Middle frontal gyrus (tissue), 1 donor: ENCODE measurements around the gene TPP1.

Experiments
- DNase-seq: peaks from one replicate; pipeline ENCODE4 v3.0.0-alpha.2; 2015; ENCODE audit warnings: low spot score; ENCODE audit errors: extremely low spot score

The TPP1 gene

DNA sequence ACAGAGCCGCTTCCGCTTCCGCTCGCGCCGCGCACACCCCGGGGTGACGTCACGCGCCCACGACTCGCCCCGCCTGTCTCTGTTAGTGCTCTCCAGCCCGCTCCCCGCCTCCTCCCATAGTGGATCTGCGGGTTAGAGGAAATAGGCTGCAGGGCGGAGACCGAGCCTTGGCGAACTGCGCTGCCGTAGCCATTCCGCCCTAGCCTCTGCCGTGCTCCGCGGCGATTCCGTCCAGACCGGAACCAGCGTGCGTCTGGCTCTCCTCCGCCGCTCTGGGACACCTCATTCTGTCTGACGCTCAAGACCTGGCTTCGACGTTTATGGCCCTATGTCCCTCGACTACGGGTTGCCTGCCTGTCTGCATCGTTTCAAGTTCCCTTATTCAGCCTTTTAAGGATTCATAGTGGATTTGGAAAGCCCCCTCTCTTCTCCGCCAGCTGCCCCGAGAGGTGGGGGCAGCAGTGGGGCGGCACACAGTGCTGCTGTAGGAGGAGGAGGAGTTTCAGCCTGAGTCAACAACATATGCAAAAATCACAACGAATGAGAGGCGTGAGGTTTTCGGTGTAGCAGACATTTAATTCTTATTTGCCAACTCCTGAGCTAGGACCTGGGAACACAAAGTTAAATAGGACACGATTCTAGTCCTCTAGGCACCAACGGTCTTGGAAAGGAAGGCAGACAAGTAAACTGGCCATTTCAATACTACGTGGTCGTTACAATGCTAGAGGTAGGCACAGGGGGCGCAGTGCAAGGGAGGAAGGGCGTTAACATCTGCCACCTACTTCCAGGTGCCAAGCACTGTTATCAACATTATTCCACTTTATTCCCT lies 6.8 kb downstream of the TPP1 start, which contains the start of gene TAF10:
Gene TAF10, minus strand, starts transcription at position 4 of the 829 bp plus-strand sequence. CDS start 27 bp downstream, outside the sequence.
- DNase-seq, result peak; percentile 86

DNA sequence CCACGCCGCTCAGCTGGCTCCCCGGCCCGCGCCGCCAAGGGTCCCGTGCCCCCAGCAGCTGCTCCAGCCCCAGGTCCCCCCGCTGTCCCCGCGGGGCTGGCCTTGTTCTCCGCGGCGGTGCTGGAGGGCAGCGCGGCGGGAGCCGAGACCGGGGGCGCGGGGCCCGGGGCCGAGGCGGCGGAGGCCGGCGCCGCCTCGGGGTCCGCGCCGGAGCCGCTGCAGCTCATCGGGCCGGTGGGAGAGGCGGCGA lies 7.3 kb downstream of the TPP1 start:
- DNase-seq, result no peak

DNA sequence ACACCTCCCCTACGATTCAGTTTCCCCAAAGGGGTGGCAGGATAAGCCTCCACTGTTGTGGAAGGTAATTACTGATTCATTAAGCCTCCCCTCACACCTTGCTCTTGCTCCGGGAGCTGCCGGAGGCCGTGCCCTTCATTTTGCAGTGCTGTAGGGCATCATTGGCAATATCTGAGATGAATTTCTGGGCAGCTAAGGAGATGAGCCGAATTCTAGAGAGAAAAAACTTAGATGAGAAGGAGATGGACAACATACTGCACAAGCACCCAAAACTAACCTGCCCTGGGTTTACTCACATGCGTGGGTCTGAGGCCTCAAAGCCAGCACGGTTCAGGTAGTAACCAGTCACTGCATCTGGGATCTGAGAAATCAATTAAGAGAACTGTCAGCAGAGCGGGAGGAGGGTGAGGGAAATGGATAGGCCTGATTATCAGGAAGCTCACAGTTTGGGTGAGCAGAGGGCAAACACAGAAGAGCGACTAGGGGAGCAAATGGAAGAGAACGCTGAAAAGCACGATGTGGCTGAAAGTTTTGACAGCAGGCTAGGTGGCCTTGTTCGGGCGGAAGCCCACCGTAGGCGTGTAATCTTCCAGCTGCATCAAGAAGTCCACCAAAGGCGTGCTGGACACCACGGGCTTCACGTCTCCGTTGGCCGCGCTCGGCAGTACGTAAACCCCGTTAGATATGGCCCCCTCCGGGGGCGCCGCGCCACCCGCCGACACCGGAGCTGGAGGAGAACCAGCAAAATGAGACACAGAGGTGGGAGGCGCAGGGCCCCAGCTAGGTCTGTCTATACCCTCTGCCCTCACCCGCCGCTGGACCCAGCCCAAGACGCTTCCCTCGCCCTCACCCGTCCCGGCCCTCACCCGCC lies 7.9 kb downstream of the TPP1 start:
- DNase-seq, result no peak

DNA sequence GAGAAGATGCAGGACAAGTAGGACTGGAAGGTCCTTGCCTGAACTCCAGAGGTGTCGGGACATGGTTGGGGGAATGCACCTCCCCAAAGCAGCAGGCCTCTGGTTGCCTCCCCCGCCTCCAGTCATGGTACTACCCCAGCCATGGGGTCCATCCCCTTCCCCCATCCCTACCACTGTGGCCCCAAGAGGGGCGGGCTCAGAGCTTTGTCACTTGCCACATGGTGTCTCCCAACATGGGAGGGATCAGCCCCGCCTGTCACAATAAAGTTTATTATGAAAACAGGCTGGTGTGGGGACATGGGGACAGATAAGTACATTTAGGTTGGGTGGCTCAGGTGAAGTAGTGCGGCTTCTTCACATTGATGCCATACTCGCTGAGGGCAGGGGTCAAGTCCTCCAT lies 8.6 kb downstream of the TPP1 start:
- DNase-seq, result no peak

DNA sequence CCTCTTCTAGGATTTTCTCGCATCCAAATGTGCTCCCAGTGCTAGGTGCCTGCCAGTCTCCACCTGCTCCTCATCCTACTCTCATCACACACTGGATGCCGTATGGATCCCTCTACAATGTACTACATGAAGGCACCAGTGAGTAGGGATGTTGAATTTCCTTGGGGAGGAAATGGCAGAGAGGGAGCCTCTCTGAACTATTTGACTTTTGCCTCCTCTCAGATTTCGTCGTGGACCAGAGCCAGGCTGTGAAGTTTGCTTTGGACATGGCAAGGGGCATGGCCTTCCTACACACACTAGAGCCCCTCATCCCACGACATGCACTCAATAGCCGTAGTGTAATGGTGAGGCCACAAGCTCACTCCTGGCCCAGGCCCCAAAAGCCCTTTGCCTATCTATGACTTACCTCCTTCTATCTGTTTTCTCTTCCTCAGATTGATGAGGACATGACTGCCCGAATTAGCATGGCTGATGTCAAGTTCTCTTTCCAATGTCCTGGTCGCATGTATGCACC lies 9.7 kb downstream of the TPP1 start:
- no peak for DNase-seq

DNA sequence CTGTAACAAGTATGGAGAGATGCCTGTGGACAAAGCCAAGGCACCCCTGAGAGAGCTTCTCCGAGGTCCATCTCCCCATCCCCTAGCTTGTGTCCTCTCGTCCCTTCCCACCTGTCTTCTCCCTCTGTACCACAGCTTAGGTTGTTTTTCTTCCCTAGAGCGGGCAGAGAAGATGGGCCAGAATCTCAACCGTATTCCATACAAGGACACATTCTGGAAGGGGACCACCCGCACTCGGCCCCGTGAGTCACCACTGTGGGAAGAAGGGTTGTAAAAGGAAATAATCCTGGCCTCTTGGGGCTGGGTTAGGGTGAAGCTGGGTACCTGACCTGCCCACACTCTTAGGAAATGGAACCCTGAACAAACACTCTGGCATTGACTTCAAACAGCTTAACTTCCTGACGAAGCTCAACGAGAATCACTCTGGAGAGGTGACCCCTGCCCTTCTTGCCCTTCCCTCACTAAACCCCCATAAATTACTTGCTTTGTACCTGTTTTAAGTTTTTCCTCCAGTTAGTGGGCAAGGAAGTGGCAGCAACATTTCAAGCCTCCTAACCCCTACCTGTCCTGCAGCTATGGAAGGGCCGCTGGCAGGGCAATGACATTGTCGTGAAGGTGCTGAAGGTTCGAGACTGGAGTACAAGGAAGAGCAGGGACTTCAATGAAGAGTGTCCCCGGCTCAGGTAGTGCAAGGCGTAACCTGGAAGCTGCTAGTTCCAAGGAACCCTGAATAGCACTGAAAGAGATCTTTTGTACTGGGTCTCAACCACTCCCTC lies 10.3 kb downstream of the TPP1 start:
- DNase-seq, result no peak

GRCh38 chr11:6608011-6608410 lies 11.2 kb downstream of the TPP1 start:
- DNase-seq, result no peak

- no peak for DNase-seq
Measured at GRCh38 chr11:6607190-6607795, 11.9 kb downstream of the TPP1 start.

GRCh38 chr11:6606471-6607189 lies 12.6 kb downstream of the TPP1 start:
- no peak for DNase-seq

DNA sequence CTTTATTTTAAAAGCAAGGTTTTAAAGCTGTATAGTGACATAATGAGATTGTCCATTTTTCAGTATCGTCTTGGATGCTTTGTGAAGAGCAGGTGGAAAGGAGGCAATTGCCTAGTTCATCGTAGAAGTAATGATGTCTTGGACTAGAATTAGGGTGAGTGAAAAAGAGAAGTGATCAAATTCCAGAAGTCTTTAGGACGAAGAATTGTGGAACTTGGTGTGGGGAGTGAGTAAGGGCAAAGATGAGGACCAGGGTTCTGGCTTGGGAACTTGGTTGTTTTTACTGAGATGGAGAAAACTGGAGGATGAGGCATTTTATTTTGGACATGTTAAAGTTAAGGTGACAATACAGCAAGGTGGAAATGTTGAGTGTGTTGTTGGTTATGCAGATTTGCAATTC lies 14.4 kb downstream of the TPP1 start:
- no peak for DNase-seq

GRCh38 chr11:6604081-6604626 lies 15.1 kb downstream of the TPP1 start:
- no peak for DNase-seq

GRCh38 chr11:6603287-6604080 lies 15.7 kb downstream of the TPP1 start, which contains the start of the genes ILK and RRP8:
TSS of gene ILK (plus strand) at chr11:6603774. CDS start at chr11:6604272, 498 bp downstream.
TSS of gene RRP8 (minus strand) at chr11:6603616. CDS start at chr11:6603502, 114 bp downstream.
- DNase-seq, result peak; percentile 80

DNA sequence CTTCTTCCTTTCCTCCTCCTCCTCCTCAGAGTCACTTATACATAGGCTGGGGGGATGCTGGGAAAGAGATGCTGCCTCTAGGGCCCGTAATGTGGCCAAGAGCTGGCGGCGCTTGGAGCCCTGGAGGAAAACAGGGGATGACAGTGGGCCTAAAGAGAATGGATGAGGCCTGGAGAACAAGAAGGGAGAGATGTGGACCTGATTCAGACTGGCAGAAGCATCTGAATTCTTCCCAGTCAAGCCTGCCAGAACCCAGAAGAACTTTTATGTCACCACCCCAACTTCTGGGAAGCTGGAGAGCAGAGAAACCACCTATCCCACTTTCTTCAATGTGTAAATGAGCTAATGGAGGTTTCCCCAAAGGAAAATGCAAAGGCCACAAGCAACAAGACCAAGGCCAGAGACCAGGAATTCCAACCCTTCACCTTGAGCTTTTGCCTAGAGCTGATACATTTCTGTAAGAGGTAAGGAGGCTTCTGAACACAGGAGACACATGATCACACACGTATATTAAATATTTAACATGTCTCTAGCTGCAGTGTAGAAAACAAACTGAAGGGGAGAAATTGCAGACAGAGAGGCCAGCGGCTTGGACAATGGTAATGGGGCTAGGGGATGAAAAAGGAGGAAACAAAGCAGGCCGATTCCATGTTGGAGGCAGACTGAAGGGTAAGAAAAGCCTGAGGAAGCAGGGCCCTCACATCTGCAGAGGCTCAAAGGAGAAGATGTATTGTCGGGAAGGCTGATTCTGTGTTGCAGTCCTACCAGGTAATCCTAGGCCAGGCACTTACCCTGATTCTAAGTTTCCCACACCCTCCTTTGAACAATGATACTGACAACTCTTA lies 16.9 kb downstream of the TPP1 start:
- no peak for DNase-seq

GRCh38 chr11:6601041-6601461 lies 18.2 kb downstream of the TPP1 start:
- DNase-seq, result no peak

DNA sequence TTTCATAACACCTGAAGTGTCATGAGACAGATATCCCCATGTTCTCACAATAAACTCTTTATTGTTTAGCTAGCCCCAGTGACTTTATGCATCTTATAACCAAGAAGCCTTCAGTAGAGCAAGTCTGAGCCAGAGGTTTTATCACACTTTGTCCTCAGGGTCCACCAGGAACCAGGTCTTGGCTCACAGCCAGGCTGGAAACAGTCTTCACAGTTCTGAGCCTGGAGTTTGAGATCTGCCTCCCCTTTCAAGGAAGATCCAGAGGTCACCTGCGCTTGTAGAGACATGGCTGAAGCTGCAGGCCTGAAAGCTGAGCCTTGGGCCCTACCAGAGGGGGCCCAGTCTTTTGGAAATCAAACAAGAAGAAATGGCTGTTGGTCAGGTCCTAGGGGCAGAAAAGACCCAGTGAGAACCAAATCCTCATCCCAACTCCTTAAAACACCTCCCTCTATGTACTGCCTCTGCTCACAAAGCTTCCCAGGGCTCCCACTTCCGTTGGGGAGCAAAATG lies 19.3 kb downstream of the TPP1 start:
- DNase-seq, result no peak

GRCh38 chr11:6599449-6599848 lies 19.8 kb downstream of the TPP1 start:
- no peak for DNase-seq

- no peak for DNase-seq
Measured at GRCh38 chr11:6598555-6598954, 20.7 kb downstream of the TPP1 start.

- no peak for DNase-seq
Measured at GRCh38 chr11:6596239-6596877, 22.9 kb downstream of the TPP1 start.
